ENCODE results near the gene GSTM4. TPM values are rescaled to one million over a fixed set of nuclear protein-coding genes. Genes with fewer than 3 reads are reported as not detected.

The GSTM4 gene
- total RNA-seq, 1 donor: 13.8 TPM

- no peaks in the 10 kb centered on the region for H4K20me1 ChIP-seq (ENCODE audit: insufficient read depth, low read length)
- TF ChIP-seq, protein P1, sequence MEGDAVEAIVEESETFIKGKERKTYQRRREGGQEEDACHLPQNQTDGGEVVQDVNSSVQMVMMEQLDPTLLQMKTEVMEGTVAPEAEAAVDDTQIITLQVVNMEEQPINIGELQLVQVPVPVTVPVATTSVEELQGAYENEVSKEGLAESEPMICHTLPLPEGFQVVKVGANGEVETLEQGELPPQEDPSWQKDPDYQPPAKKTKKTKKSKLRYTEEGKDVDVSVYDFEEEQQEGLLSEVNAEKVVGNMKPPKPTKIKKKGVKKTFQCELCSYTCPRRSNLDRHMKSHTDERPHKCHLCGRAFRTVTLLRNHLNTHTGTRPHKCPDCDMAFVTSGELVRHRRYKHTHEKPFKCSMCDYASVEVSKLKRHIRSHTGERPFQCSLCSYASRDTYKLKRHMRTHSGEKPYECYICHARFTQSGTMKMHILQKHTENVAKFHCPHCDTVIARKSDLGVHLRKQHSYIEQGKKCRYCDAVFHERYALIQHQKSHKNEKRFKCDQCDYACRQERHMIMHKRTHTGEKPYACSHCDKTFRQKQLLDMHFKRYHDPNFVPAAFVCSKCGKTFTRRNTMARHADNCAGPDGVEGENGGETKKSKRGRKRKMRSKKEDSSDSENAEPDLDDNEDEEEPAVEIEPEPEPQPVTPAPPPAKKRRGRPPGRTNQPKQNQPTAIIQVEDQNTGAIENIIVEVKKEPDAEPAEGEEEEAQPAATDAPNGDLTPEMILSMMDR (IDR thresholded peaks at IDR 0.05; ENCODE audit: extremely low read depth, low read depth, low read length): no peak
- H3K4me1 ChIP-seq (ENCODE audit: insufficient read depth, low read length): peaks cover 5% of the 10 kb centered on the region
- no peak overlapping the region for H2AFZ ChIP-seq (ENCODE audit: low read length)
- H3K27ac ChIP-seq (ENCODE audit: low read depth, low read length): no peak overlapping the region
- H3K9me3 ChIP-seq (ENCODE audit: low read depth, low read length): no peaks in the 10 kb centered on the region
- DNase-seq (ENCODE audit: insufficient read length, low spot score, missing footprints): no peak
- no peaks in the 10 kb centered on the region for H3K27me3 ChIP-seq (ENCODE audit: insufficient read depth, low read length)
- no peaks in the 10 kb centered on the region for H3K79me2 ChIP-seq (ENCODE audit: insufficient read depth, low read length)
- no peak overlapping the region for H3K4me3 ChIP-seq (ENCODE audit: insufficient read depth, low read length)
- no peaks in the 10 kb centered on the region for H3K36me3 ChIP-seq (ENCODE audit: insufficient read depth, low read length)
- no peak overlapping the region for H3K4me2 ChIP-seq (ENCODE audit: insufficient read depth, low read length)
Measured at GRCh38 chr1:109661391-109661790, 5.5 kb downstream of the GSTM4 start.

DNA sequence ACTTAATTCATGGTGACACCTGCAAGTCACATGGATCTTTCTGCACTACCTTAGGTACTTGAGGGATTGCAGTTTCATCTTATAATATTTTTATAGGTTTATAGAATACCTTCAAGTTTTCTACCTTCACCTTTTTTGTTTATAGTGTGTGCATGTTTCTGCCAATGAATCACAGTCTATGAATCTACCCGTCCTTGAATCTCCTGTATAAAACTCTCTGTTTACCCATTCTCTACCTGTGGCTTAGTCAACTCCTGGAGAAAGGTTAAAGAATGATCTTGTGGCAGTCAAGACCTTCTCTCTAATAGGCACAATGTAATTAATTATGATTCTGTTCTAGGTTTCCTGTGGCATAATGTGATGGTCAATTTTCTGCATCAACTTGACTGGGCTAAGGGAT lies 8.8 kb downstream of the GSTM4 start:
- Histone ChIP-seq H3K27ac (ENCODE audit: low read depth, low read length) (no peak overlapping the region), H3K36me3 (ENCODE audit: insufficient read depth, low read length) (no peaks in the 10 kb centered on the region), H3K4me2 (ENCODE audit: insufficient read depth, low read length) (no peak overlapping the region), H4K20me1 (ENCODE audit: insufficient read depth, low read length) (no peaks in the 10 kb centered on the region), H3K27me3 (ENCODE audit: insufficient read depth, low read length) (no peaks in the 10 kb centered on the region), H3K4me1 (ENCODE audit: insufficient read depth, low read length) (peaks cover 11% of the 10 kb centered on the region), H3K4me3 (ENCODE audit: insufficient read depth, low read length) (no peak overlapping the region), H3K79me2 (ENCODE audit: insufficient read depth, low read length) (no peaks in the 10 kb centered on the region), H3K9me3 (ENCODE audit: low read depth, low read length) (no peaks in the 10 kb centered on the region), H2AFZ (ENCODE audit: low read length) (no peak overlapping the region)
- TF ChIP-seq, protein P1 (IDR thresholded peaks at IDR 0.05; ENCODE audit: extremely low read depth, low read depth, low read length): no peak
- DNase-seq (ENCODE audit: insufficient read length, low spot score, missing footprints): no peak

DNA sequence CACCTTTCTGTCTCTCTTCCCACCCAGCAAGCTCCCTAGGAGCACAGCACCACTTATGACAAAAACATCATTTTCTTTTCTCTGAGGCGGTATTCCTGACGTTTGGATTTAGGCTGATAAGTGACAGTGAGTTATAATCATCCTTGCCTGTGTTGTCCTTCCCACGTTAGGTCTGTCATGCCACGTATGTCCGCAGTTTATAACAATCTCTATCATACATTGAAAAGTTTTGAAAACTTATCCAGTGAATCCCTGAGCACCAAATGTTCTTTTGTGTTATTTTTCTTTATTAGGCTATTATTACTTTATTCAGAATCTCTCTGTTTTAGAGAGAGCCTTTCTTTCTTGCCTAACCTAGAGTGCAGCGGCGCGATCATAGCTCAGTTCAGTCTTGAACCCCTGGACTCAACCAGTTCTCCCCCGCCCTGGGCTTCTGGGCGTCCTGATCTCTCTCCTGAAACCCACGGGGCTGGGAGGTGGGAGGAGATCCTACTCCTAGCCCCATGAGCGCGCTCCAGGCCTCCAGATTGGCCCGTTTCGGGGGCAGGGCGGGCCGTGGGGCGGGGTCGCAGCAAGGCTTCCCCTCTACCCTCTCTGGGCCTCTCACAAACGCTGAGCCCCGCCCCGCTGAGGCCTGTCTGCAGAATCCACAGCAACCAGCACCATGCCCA lies 11.7 kb downstream of the GSTM4 start, which contains the start of gene GSTM2:
Gene GSTM2 (plus strand): TSS at position 606 of the 671 bp plus-strand sequence. CDS start 59 bp downstream, at position 665.
- Histone ChIP-seq H4K20me1 (ENCODE audit: insufficient read depth, low read length) (no peaks in the 10 kb centered on the region), H2AFZ (ENCODE audit: low read length) (peak within 1 kb of the TSS; percentile 83), H3K4me1 (ENCODE audit: insufficient read depth, low read length) (peaks cover 11% of the 10 kb centered on the region), H3K27me3 (ENCODE audit: insufficient read depth, low read length) (no peaks in the 10 kb centered on the region), H3K36me3 (ENCODE audit: insufficient read depth, low read length) (peaks cover 4% of the 10 kb centered on the region), H3K4me3 (ENCODE audit: insufficient read depth, low read length) (peak within 1 kb of the TSS; percentile 73), H3K27ac (ENCODE audit: low read depth, low read length) (peak within 1 kb of the TSS; percentile 5), H3K9me3 (ENCODE audit: low read depth, low read length) (no peaks in the 10 kb centered on the region), H3K4me2 (ENCODE audit: insufficient read depth, low read length) (peak within 1 kb of the TSS; percentile 78), H3K79me2 (ENCODE audit: insufficient read depth, low read length) (no peaks in the 10 kb centered on the region)
- DNase-seq (ENCODE audit: insufficient read length, low spot score, missing footprints): peak; percentile 98
- TF ChIP-seq, protein P1 (IDR thresholded peaks at IDR 0.05; ENCODE audit: extremely low read depth, low read depth, low read length): no peak

DNA sequence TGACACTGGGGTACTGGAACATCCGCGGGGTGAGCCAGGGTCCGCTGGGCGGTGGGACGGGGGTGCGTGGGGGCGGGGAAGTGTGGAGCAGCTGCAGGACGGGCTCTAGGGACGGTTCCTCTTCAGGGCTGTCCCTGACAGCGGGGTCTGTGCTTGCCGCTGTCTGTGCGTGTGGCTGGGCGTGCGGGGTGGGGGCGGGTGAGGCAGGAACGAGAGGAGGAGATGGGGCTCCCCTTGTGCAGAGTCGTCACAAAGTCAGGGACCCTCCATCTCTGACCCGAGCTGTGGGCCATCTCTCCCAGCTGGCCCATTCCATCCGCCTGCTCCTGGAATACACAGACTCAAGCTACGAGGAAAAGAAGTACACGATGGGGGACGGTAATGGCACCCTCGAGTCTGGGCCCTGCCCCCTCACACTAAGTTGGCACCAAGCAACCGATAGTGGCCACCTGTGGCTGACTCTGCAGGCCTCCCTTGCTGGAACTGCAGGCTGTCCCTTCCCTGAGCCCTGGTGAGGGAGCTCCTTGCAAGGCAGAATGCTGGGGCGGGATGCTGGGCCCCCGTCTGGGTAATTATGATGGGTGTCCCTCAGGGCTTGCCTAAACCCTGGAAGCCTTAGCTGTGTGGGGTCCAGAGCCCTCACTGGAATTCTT lies 12.3 kb downstream of the GSTM4 start:
- peak overlapping the region; percentile 73 for H3K4me3 ChIP-seq (ENCODE audit: insufficient read depth, low read length)
- TF ChIP-seq, protein P1 (IDR thresholded peaks at IDR 0.05; ENCODE audit: extremely low read depth, low read depth, low read length): no peak
- H3K27ac ChIP-seq (ENCODE audit: low read depth, low read length): no peak overlapping the region
- peaks cover 4% of the 10 kb centered on the region for H3K36me3 ChIP-seq (ENCODE audit: insufficient read depth, low read length)
- H3K4me1 ChIP-seq (ENCODE audit: insufficient read depth, low read length): peaks cover 11% of the 10 kb centered on the region
- H3K79me2 ChIP-seq (ENCODE audit: insufficient read depth, low read length): no peaks in the 10 kb centered on the region
- H3K9me3 ChIP-seq (ENCODE audit: low read depth, low read length): no peaks in the 10 kb centered on the region
- H3K27me3 ChIP-seq (ENCODE audit: insufficient read depth, low read length): no peaks in the 10 kb centered on the region
- DNase-seq (ENCODE audit: insufficient read length, low spot score, missing footprints): no peak
- H3K4me2 ChIP-seq (ENCODE audit: insufficient read depth, low read length): peak overlapping the region; percentile 78
- H2AFZ ChIP-seq (ENCODE audit: low read length): peak overlapping the region; percentile 83
- H4K20me1 ChIP-seq (ENCODE audit: insufficient read depth, low read length): no peaks in the 10 kb centered on the region
